HCT116 (cell line): ENCODE data around the gene PRM2. TPM values are rescaled to one million over a fixed set of nuclear protein-coding genes. Genes with fewer than 3 reads are reported as not detected.

ENCODE experiments used
- ATAC-seq: fragments of 200-7000 bp; cut with Tn5 transposase; 2 replicates; pipeline ENCODE4 v1.9.1; 2020; ENCODE audit warnings: mild to moderate bottlenecking, moderate library complexity
- BruUV-seq: library from RNA; stranded (reverse); fragments of 400-500 nt; replicated peaks from 2 replicates; lab custom pipeline; 2021; lab: Mats Ljungman, UMichigan
- CTCF ChIA-PET: fragments of 300-600 bp; sonication (Branson Sonifier 250); formaldehyde crosslinking; loops from one replicate; lab custom pipeline; 2021; ENCODE audit warnings: antibody characterized with exemption; lab: Charles Lee
- POLR2A ChIA-PET: fragments of 300-600, 350-600 bp; sonication (Branson Sonifier 250); formaldehyde crosslinking; loops from one replicate; lab custom pipeline; 2021; ENCODE audit warnings: antibody characterized with exemption; lab: Charles Lee
- RAD21 ChIA-PET, 2 experiments: fragments of 300-600 bp; sonication (Branson Sonifier 250); formaldehyde crosslinking; loops; one replicate each; lab custom pipeline; 2023; ENCODE audit warnings: low total read pairs in 2 of 2; ENCODE audit not compliant: uncharacterized antibody in 2 of 2, unreplicated experiment in 2 of 2, low non-redundant PET in 1 of 2; lab: Charles Lee
- DNase-seq: peaks from one replicate; pipeline ENCODE4 v3.0.0-alpha.2; 2010; ENCODE audit warnings: low read depth, low spot score
- H2AFZ ChIP-seq: fragments of 200-600 bp; shearing (Covaris generic), sonication (generic); 2 replicates; pipeline ENCODE4 v1.6.1; 2017; ENCODE audit warnings: low read depth, mixed run types, mixed read lengths, antibody characterized with exemption, low read length; ENCODE audit not compliant: poor library complexity, severe bottlenecking
- H3K27ac ChIP-seq: 2 replicates; pipeline ENCODE4 v1.5.1; 2012; ENCODE audit warnings: low read depth, low read length
- H3K27me3 ChIP-seq: fragments of 200-600 bp; sonication (generic); 2 replicates; pipeline ENCODE4 v1.6.1; 2016; ENCODE audit warnings: mixed run types, low read length, mixed read lengths; ENCODE audit not compliant: insufficient read depth
- H3K36me3 ChIP-seq, 2 experiments: fragments of 200-500 bp in 1 of 2; fragments of 200-600 bp in 1 of 2; sonication (Bioruptor generic) in 1 of 2; sonication (generic) in 1 of 2; 2 replicates each; pipeline versions ENCODE4 v1.5.1 to v1.6.1; 2014 to 2016; ENCODE audit warnings: low read length in 2 of 2, inconsistent platforms in 1 of 2, mixed read lengths in 1 of 2, mixed run types in 1 of 2; ENCODE audit not compliant: insufficient read depth in 2 of 2, control insufficient read depth in 1 of 2
- H3K4me1 ChIP-seq, 2 experiments: fragments of 200-600 bp in 1 of 2; sonication (generic) in 1 of 2; 2 replicates each; pipeline versions ENCODE4 v1.5.1 to v1.6.1; 2012 to 2017; ENCODE audit warnings: low read length in 2 of 2, inconsistent platforms in 1 of 2, mild to moderate bottlenecking in 1 of 2, mixed read lengths in 1 of 2, mixed run types in 1 of 2, moderate library complexity in 1 of 2; ENCODE audit not compliant: insufficient read depth in 2 of 2, control insufficient read depth in 1 of 2
- H3K4me2 ChIP-seq: fragments of 200-600 bp; sonication (generic); 2 replicates; pipeline ENCODE4 v1.6.1; 2017; ENCODE audit warnings: mixed run types, low read length, mixed read lengths
- H3K4me3 ChIP-seq, 2 experiments: fragments of 200-600 bp in 1 of 2; sonication (generic) in 1 of 2; replicated peaks in 1 of 2; 2 replicates each; pipeline ENCODE4 v1.5.1; 2011 to 2016; ENCODE audit warnings: low read length in 2 of 2, control low read depth in 1 of 2, low read depth in 1 of 2, mild to moderate bottlenecking in 1 of 2, mixed read lengths in 1 of 2, mixed run types in 1 of 2
- H3K79me2 ChIP-seq: fragments of 200-600 bp; sonication (generic); 2 replicates; pipeline ENCODE4 v1.6.1; 2017; ENCODE audit warnings: mild to moderate bottlenecking, mixed run types, low read length, moderate library complexity, mixed read lengths; ENCODE audit not compliant: insufficient read depth
- H3K9ac ChIP-seq: fragments of 200-600 bp; sonication (generic); 2 replicates; pipeline ENCODE4 v1.6.1; 2016; ENCODE audit warnings: low read length, mixed read lengths
- H3K9me2 ChIP-seq: fragments of 200-600 bp; sonication (generic), shearing (Covaris generic); 2 replicates; pipeline ENCODE4 v1.6.1; 2017; ENCODE audit warnings: mixed run types, mild to moderate bottlenecking, moderate library complexity; ENCODE audit not compliant: insufficient read depth
- H3K9me3 ChIP-seq, 2 experiments: fragments of 200-500 bp in 1 of 2; fragments of 200-600 bp in 1 of 2; sonication (Bioruptor generic) in 1 of 2; sonication (generic) in 1 of 2; 2 replicates each; pipeline ENCODE4 v1.6.1; 2014 to 2017; ENCODE audit warnings: low read length in 2 of 2, mixed read lengths in 2 of 2, inconsistent platforms in 1 of 2, low read depth in 1 of 2, mild to moderate bottlenecking in 1 of 2, mixed run types in 1 of 2, moderate library complexity in 1 of 2; ENCODE audit not compliant: control insufficient read depth in 1 of 2, insufficient read depth in 1 of 2
- H4K20me1 ChIP-seq: fragments of 200-600 bp; sonication (generic), shearing (Covaris generic); 2 replicates; pipeline ENCODE4 v1.6.1; 2017; ENCODE audit warnings: mixed run types, mild to moderate bottlenecking, moderate library complexity; ENCODE audit not compliant: insufficient read depth
- CEBPB ChIP-seq: IDR thresholded peaks from 2 replicates; pipeline ENCODE4 v1.6.1; 2012; ENCODE audit warnings: low read depth
- ELF1 ChIP-seq: IDR thresholded peaks from 2 replicates; pipeline ENCODE4 v1.6.1; 2012; ENCODE audit warnings: low read depth, borderline replicate concordance
- EZH2phosphoT487 ChIP-seq: fragments of 200-600 bp; IDR thresholded peaks from 2 replicates; pipeline ENCODE4 v1.6.1; 2018; ENCODE audit warnings: antibody characterized with exemption, borderline replicate concordance
- JUND ChIP-seq: IDR thresholded peaks from 2 replicates; pipeline ENCODE4 v1.6.1; 2012
- RAD21 ChIP-seq: IDR thresholded peaks from 2 replicates; pipeline ENCODE4 v1.6.1; 2012; ENCODE audit warnings: low read depth, mild to moderate bottlenecking
- TCF7L2 ChIP-seq: IDR thresholded peaks from 2 replicates; pipeline ENCODE4 v1.7.0; 2011; ENCODE audit warnings: borderline replicate concordance, inconsistent platforms; ENCODE audit not compliant: insufficient read depth, insufficient read length; ENCODE audit errors: extremely low read depth
- YY1 ChIP-seq: IDR thresholded peaks from 2 replicates; pipeline ENCODE4 v1.6.1; 2011; ENCODE audit warnings: low read length, low read depth, moderate library complexity, mild to moderate bottlenecking; ENCODE audit not compliant: insufficient replicate concordance; ENCODE audit errors: extremely low read depth
- ZNF274 ChIP-seq: fragments of 200-500 bp; sonication (Bioruptor generic); IDR thresholded peaks from 2 replicates; pipeline ENCODE4 v1.6.1; 2014; ENCODE audit warnings: mild to moderate bottlenecking, low read depth, low read length, inconsistent platforms
- intact Hi-C: fragments of 100-400 bp; cut with micrococcal nuclease; formaldehyde crosslinking; loops from 2 replicates; pipeline ENCODE4 v1.10.0; 2022
- total RNA-seq: library from RNA; stranded (reverse); gene quantifications from one replicate; pipeline ENCODE4 v1.2.1, GENCODE V29; 2021; ENCODE audit not compliant: unreplicated experiment
- TF ChIP-seq, protein P1 (sequence below): IDR thresholded peaks from 2 replicates; pipeline ENCODE4 v1.6.1; 2012; ENCODE audit warnings: low read depth
- TF ChIP-seq, protein P2 (sequence below): IDR thresholded peaks from 2 replicates; pipeline ENCODE4 v1.6.1; 2011; ENCODE audit warnings: mild to moderate bottlenecking, low read length, moderate library complexity; ENCODE audit not compliant: insufficient replicate concordance; ENCODE audit errors: extremely low read depth

Gene PRM2
- total RNA-seq, 1 experiment from 2014 or later = not detected

GRCh38 chr16:11250786-11251524 lies 25.3 kb downstream of the PRM2 start (continued):
- TF ChIP-seq, protein P1, sequence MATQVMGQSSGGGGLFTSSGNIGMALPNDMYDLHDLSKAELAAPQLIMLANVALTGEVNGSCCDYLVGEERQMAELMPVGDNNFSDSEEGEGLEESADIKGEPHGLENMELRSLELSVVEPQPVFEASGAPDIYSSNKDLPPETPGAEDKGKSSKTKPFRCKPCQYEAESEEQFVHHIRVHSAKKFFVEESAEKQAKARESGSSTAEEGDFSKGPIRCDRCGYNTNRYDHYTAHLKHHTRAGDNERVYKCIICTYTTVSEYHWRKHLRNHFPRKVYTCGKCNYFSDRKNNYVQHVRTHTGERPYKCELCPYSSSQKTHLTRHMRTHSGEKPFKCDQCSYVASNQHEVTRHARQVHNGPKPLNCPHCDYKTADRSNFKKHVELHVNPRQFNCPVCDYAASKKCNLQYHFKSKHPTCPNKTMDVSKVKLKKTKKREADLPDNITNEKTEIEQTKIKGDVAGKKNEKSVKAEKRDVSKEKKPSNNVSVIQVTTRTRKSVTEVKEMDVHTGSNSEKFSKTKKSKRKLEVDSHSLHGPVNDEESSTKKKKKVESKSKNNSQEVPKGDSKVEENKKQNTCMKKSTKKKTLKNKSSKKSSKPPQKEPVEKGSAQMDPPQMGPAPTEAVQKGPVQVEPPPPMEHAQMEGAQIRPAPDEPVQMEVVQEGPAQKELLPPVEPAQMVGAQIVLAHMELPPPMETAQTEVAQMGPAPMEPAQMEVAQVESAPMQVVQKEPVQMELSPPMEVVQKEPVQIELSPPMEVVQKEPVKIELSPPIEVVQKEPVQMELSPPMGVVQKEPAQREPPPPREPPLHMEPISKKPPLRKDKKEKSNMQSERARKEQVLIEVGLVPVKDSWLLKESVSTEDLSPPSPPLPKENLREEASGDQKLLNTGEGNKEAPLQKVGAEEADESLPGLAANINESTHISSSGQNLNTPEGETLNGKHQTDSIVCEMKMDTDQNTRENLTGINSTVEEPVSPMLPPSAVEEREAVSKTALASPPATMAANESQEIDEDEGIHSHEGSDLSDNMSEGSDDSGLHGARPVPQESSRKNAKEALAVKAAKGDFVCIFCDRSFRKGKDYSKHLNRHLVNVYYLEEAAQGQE = no peak
- TF ChIP-seq, all 23 proteins: peak for 0

DNA sequence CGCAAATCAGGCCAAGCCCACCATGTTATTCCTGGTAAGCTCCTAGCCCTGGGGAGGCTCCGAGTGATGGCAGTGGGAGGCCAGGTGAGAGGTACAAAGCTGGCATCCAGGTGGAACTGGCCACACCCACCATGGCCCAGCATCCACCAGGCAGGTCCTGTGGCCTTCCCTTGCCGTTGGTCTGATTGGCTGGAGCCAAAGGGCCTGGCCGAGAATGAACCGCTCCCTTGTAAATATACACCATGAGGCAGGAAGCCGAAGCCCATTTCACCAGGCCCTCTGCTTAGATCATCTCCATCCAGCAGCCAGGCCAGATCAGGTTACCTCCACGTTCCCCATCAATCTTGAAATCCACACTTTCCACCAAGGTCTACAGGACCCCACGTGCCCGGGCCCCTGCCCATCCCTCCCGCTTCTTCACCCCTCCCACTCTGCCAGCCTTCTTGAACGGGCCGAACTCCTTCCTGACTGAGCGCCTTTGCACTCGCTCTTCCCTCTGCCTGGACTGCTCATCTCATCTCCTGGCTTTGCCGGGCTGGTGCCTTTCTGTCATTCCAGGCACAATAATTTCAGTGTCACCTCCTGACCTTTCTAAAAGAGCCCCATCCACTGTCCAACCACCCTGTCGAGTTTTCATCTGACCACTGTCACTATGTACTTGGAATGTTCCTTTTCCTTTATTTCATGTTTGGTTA lies 26.0 kb downstream of the PRM2 start:
- no peak overlapping the region for H3K4me2 ChIP-seq
- ATAC-seq = peak; percentile 56
- TF ChIP-seq, protein P2, sequence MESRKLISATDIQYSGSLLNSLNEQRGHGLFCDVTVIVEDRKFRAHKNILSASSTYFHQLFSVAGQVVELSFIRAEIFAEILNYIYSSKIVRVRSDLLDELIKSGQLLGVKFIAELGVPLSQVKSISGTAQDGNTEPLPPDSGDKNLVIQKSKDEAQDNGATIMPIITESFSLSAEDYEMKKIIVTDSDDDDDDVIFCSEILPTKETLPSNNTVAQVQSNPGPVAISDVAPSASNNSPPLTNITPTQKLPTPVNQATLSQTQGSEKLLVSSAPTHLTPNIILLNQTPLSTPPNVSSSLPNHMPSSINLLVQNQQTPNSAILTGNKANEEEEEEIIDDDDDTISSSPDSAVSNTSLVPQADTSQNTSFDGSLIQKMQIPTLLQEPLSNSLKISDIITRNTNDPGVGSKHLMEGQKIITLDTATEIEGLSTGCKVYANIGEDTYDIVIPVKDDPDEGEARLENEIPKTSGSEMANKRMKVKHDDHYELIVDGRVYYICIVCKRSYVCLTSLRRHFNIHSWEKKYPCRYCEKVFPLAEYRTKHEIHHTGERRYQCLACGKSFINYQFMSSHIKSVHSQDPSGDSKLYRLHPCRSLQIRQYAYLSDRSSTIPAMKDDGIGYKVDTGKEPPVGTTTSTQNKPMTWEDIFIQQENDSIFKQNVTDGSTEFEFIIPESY = no peak
- TF ChIP-seq, protein P1 = no peak
- TF ChIP-seq ZNF274 = no peak
- no peak for TF ChIP-seq ELF1
- no peak for TF ChIP-seq EZH2phosphoT487
- no peak for TF ChIP-seq TCF7L2
- no peak for TF ChIP-seq CEBPB
- no peak for TF ChIP-seq JUND
- TF ChIP-seq RAD21 = no peak
- TF ChIP-seq YY1 = no peak

More for the DNA sequence above, 26.0 kb downstream of the PRM2 start:
- no peak overlapping the region for H3K27ac ChIP-seq
- no peaks in the 10 kb centered on the region for H3K27me3 ChIP-seq
- no peak overlapping the region for H2AFZ ChIP-seq
- H3K9me2 ChIP-seq = no peaks in the 10 kb centered on the region
- no TSS peak for BruUV-seq
- CTCF ChIA-PET = no interaction called here
- H4K20me1 ChIP-seq = no peaks in the 10 kb centered on the region
- intact Hi-C loops = no loop called here
- H3K4me1 ChIP-seq = peaks cover 2 to 17% of the 10 kb centered on the region in 2 experiments; a peak in 3 of 4 replicates
- no peaks in the 10 kb centered on the region for H3K79me2 ChIP-seq
- POLR2A ChIA-PET = no interaction called here
- no peaks in the 10 kb centered on the region for H3K9me3 ChIP-seq
- no peak for DNase-seq
- H3K36me3 ChIP-seq = no peaks in the 10 kb centered on the region
- H3K9ac ChIP-seq = no peak overlapping the region
- RAD21 ChIA-PET = no interaction called here
- no peak overlapping the region for H3K4me3 ChIP-seq
